Heart left ventricle (tissue), 16 donors: ENCODE results near the gene TRABD2A. TPM values are rescaled to one million over a fixed set of nuclear protein-coding genes. Genes with fewer than 3 reads are reported as not detected.

Experiments used
- ATAC-seq, 4 donors: fragments of 200-7000 bp; cut with Tn5 transposase; one replicate each; pipeline ENCODE4 v1.9.1; 2020 to 2022; ENCODE audit warnings: moderate library complexity in 4 of 4, mild to moderate bottlenecking in 3 of 4, moderate number of reproducible peaks in 1 of 4
- DNase-seq, 5 donors: peaks; one replicate each; pipeline ENCODE4 v3.0.0-alpha.2; 2020
- H3K27ac ChIP-seq, 12 donors: fragments of 200-600 bp; sonication (generic) in 4 of 12; one replicate each; pipeline versions ENCODE4 v1.5.0 to v1.8.0; 2016 to 2022; ENCODE audit warnings: mild to moderate bottlenecking in 2 of 12
- H3K27me3 ChIP-seq, 9 donors: fragments of 200-600 bp; sonication (generic) in 2 of 9; one replicate each; pipeline versions ENCODE4 v1.5.1 to v1.8.0; 2016 to 2022; ENCODE audit warnings: mild to moderate bottlenecking in 3 of 9
- H3K36me3 ChIP-seq, 9 donors: fragments of 200-600 bp; sonication (generic) in 2 of 9; one replicate each; pipeline versions ENCODE4 v1.5.0 to v1.8.0; 2018 to 2022; ENCODE audit warnings: mild to moderate bottlenecking in 2 of 9
- H3K4me1 ChIP-seq, 12 donors: fragments of 200-600 bp; sonication (generic) in 4 of 12; one replicate each; pipeline versions ENCODE4 v1.5.0 to v1.8.0; 2016 to 2022; ENCODE audit warnings: mild to moderate bottlenecking in 3 of 12
- H3K4me3 ChIP-seq, 12 donors: fragments of 200-600 bp; sonication (generic) in 4 of 12; one replicate each; pipeline versions ENCODE4 v1.5.0 to v1.8.0; 2017 to 2022; ENCODE audit warnings: mild to moderate bottlenecking in 9 of 12, moderate library complexity in 4 of 12
- H3K9me3 ChIP-seq, 12 donors: fragments of 200-600 bp; sonication (generic) in 4 of 12; one replicate each; pipeline versions ENCODE4 v1.5.0 to v1.8.0; 2016 to 2022; ENCODE audit warnings: mild to moderate bottlenecking in 1 of 12
- POLR2A ChIP-seq, 2 donors: fragments of 450-650 bp; IDR thresholded peaks; one replicate each; pipeline ENCODE4 v1.6.1; 2017; ENCODE audit warnings: antibody characterized with exemption in 2 of 2, mild to moderate bottlenecking in 2 of 2, moderate library complexity in 2 of 2
- WGBS, 4 donors: extraction: QIAGEN DNeasy Blood & Tissue Kit in 2 of 4; methylation state at CpG; one replicate each; pipeline versions ENCODE4 v1.1.5 to v1.1.7; 2013 to 2018; 5-methylcytosine and 5-hydroxymethylcytosine counted together
- intact Hi-C, 10 donors: fragments of 100-400 bp; cut with DNase I; formaldehyde crosslinking; loops; one replicate each; pipeline versions ENCODE4 v1.11.1 to v1.14.2; 2022
- polyA plus RNA-seq, 2 donors: library from polyadenylated mRNA; stranded (reverse); fragments of 200-250 nt; gene quantifications; one replicate each; pipeline ENCODE4 v1.2.3, GENCODE V29; 2013
- total RNA-seq, 9 donors: library from RNA; depleted of rRNA in 2 of 9; stranded (reverse); fragments of >200 nt in 2 of 9; fragmentation: NEBNext Ultra II Directional in 3 of 9; extraction: Animal tissue kit (Norgen Biotek cat#: 25700) in 3 of 9; gene quantifications; one replicate each; pipeline versions ENCODE4 v1.1.0 to v1.2.4, GENCODE V29; 2016 to 2023
- TF ChIP-seq, protein P1 (sequence below), 12 donors: fragments of 200-600 bp; sonication (generic) in 4 of 12; IDR thresholded peaks; one replicate each; pipeline versions ENCODE4 v1.5.0 to v1.8.0; 2018 to 2022; ENCODE audit warnings: antibody characterized with exemption in 12 of 12, mild to moderate bottlenecking in 5 of 12
- donor health status: ischemic (EF 13 %, LVEDD 7.1; RV severe dilation, severe dysfunction).
- donor health status: healthy with polysubstance abuse.
- donor health status: DM: no; HTN: yes; CAD: no.
- donor health status: DM: no; HTN: no; CAD: no.
- donor health status: ischemic (EF 25% LVEDD 6.9; RV normal size, moderate dysfunction).
- donor health status: ischemic (EF 25% LVEDD 5.7; RV mildly dilated, moderate dysfunction).
- donor health status: healthy.
- donor health status: DM: yes; HTN: yes; CAD: no.
- donor health status: ischemic (EF 35%, LVEDD 5.7; RV mildly dilated, moderate dysfunction).
- donor health status: nonischemic (EF 11% LVEDD 7.7; RV severe dilation, severe dysfunction).
- donor health status: DM: yes; HTN: yes; CAD: no.
- donor health status: PGD.
- donor health status: ischemic (EF 29% LVEDD 5.4; RV normal size, mild dysfunction).
- donor health status: nonischemic (EF 23%, LVEDD 6.1; RV moderate dilation, normal function).

Gene TRABD2A
- total and polyA plus RNA-seq, 11 donors: 0.42 to 3.9 (median 0.97) TPM; not detected in 1

DNA sequence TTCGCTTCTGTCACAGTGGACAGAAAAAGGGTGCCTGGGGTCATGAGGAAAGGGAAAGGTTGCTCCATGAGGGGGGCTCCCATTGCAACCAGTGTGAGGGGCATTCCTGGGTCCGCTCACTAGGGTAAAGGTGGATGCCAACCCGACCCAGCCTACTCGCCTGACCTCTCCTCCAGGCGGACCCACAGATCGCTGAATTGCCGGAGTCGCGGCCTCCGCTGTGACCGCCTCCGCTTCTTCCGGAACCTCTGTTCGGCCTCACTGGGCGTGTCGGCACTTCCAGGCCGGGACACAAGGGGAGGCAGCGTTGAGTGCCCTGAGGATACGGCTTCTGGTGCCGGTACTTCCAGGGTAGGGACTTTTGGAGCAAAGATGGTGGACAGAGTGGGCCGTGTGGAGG, 57.1 kb downstream of the TRABD2A start:
- Histone ChIP-seq H3K4me1 (peaks cover 0 to 7% (median 0%) of the 10 kb centered on the region in 12 donors), H3K36me3 (no peaks in the 10 kb centered on the region), H3K4me3 (no peak overlapping the region), H3K27ac (no peak overlapping the region), H3K27me3 (no peaks in the 10 kb centered on the region), H3K9me3 (no peaks in the 10 kb centered on the region)
- DNase-seq (no peak), ATAC-seq (no peak)
- 91 to 96% (median 95%) methylated on average over 21 of the region's 21 CpGs for WGBS, 4 donors
- TF ChIP-seq, protein P1, sequence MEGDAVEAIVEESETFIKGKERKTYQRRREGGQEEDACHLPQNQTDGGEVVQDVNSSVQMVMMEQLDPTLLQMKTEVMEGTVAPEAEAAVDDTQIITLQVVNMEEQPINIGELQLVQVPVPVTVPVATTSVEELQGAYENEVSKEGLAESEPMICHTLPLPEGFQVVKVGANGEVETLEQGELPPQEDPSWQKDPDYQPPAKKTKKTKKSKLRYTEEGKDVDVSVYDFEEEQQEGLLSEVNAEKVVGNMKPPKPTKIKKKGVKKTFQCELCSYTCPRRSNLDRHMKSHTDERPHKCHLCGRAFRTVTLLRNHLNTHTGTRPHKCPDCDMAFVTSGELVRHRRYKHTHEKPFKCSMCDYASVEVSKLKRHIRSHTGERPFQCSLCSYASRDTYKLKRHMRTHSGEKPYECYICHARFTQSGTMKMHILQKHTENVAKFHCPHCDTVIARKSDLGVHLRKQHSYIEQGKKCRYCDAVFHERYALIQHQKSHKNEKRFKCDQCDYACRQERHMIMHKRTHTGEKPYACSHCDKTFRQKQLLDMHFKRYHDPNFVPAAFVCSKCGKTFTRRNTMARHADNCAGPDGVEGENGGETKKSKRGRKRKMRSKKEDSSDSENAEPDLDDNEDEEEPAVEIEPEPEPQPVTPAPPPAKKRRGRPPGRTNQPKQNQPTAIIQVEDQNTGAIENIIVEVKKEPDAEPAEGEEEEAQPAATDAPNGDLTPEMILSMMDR (IDR thresholded peaks at IDR 0.05): no peak
- TF ChIP-seq POLR2A (IDR thresholded peaks at IDR 0.05): no peak
- intact Hi-C loops: no loop called here

DNA sequence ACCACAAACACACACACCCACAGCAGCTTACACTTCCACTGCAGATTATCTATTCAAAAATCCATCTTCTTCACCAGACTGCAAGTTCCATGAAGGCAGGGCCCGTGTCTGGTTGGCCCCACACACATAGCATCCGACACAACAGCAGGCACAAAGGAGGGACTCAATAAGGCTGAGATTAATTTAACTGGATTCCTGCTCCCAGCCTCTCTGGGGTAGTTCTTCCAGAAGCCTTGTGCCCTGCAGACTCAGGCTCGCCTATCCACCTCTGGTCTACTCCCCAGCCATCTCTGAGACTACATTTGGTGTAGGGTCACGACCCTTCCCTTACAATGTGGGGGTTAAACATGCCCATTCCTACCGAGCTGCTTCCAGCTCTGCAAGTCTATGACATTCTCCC, 57.7 kb downstream of the TRABD2A start:
- DNase-seq (no peak), ATAC-seq (no peak)
- Histone ChIP-seq H3K27me3 (no peaks in the 10 kb centered on the region), H3K9me3 (no peaks in the 10 kb centered on the region), H3K36me3 (no peaks in the 10 kb centered on the region), H3K4me1 (peaks cover 0 to 2% (median 0%) of the 10 kb centered on the region in 12 donors), H3K27ac (no peak overlapping the region), H3K4me3 (no peak overlapping the region)
- TF ChIP-seq, protein P1 (IDR thresholded peaks at IDR 0.05): no peak
- TF ChIP-seq POLR2A (IDR thresholded peaks at IDR 0.05): no peak
- WGBS, 4 donors: 73 to 84% (median 76%) methylated on average over 5 of the region's 5 CpGs
- intact Hi-C loops: no loop called here

- no peak overlapping the region for H3K4me3 ChIP-seq
- H3K36me3 ChIP-seq: no peaks in the 10 kb centered on the region
- H3K4me1 ChIP-seq: no peaks in the 10 kb centered on the region
- intact Hi-C loops: no loop called here
- H3K27ac ChIP-seq: no peak overlapping the region
- 88 to 95% (median 89%) methylated on average over 7 of the region's 7 CpGs for WGBS, 4 donors
- ATAC-seq: no peak
- no peak for TF ChIP-seq POLR2A (IDR thresholded peaks at IDR 0.05)
- TF ChIP-seq, protein P1 (IDR thresholded peaks at IDR 0.05): no peak
- no peaks in the 10 kb centered on the region for H3K27me3 ChIP-seq
- DNase-seq: no peak
- no peaks in the 10 kb centered on the region for H3K9me3 ChIP-seq
Observed at GRCh38 chr2:84821806-84822205, 59.1 kb downstream of the TRABD2A start.

GRCh38 chr2:84817239-84817655, 63.6 kb downstream of the TRABD2A start:
- Histone ChIP-seq H3K9me3 (no peaks in the 10 kb centered on the region), H3K27ac (no peak overlapping the region), H3K27me3 (no peaks in the 10 kb centered on the region), H3K4me3 (no peak overlapping the region), H3K4me1 (no peaks in the 10 kb centered on the region), H3K36me3 (no peaks in the 10 kb centered on the region)
- ATAC-seq (no peak), DNase-seq (no peak)
- TF ChIP-seq POLR2A (IDR thresholded peaks at IDR 0.05): no peak
- TF ChIP-seq, protein P1 (IDR thresholded peaks at IDR 0.05): no peak
- 79 to 94% (median 92%) methylated on average over 2 of the region's 2 CpGs for WGBS, 4 donors
- intact Hi-C loops: no loop called here
